Measurements from ENCODE around the gene TRMT2A.

TRMT2A gene

GRCh38 chr22:20065896-20066616 lies 51.0 kb downstream of the TRMT2A start:
- no peaks in the 10 kb centered on the region for H3K4me1 ChIP-seq (ENCODE audit: insufficient read depth, low read length)
- no peak overlapping the region for H3K4me3 ChIP-seq (ENCODE audit: low read depth in 1 of 2, low read length in 2 of 2)
- H3K27me3 ChIP-seq (ENCODE audit: control insufficient read depth in 1 of 2, insufficient read depth in 2 of 2, low read length in 2 of 2): no peaks in the 10 kb centered on the region
- no peaks in the 10 kb centered on the region for H3K9me3 ChIP-seq (ENCODE audit: low read length)
- H3K27ac ChIP-seq (ENCODE audit: low read depth, low read length): no peak overlapping the region
- H3K9ac ChIP-seq (ENCODE audit: low read length): no peak overlapping the region
- H3K36me3 ChIP-seq (ENCODE audit: insufficient read depth, low read length): peaks cover 19% of the 10 kb centered on the region

- Histone ChIP-seq H3K4me1 (ENCODE audit: insufficient read depth, low read length) (no peaks in the 10 kb centered on the region), H3K36me3 (ENCODE audit: insufficient read depth, low read length) (peaks cover 20% of the 10 kb centered on the region), H3K27me3 (ENCODE audit: control insufficient read depth in 1 of 2, insufficient read depth in 2 of 2, low read length in 2 of 2) (no peaks in the 10 kb centered on the region), H3K27ac (ENCODE audit: low read depth, low read length) (no peak overlapping the region), H3K9me3 (ENCODE audit: low read length) (no peaks in the 10 kb centered on the region), H3K9ac (ENCODE audit: low read length) (no peak overlapping the region), H3K4me3 (ENCODE audit: low read depth in 1 of 2, low read length in 2 of 2) (no peak overlapping the region)
These were observed 52.3 kb downstream of the TRMT2A start for GRCh38 chr22:20064545-20065262.

DNA sequence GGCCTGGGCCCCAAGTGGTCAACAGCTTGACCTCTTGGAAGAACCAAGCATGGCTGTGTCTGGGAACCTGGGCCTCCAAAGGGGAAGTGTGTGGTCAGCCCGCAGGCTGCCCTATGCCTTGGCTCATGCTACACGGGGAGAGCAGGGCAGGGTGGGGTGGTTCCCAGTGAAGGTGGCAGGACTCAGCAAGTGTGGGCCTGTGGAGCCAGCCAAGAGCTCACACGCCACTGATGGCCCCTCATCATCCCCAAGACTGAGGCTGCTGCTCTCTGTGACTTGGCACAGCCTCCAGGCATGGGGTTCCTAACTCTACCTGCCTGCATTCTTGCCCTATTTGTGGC lies 52.9 kb downstream of the TRMT2A start:
- H3K4me3 ChIP-seq (ENCODE audit: low read depth in 1 of 2, low read length in 2 of 2): no peak overlapping the region
- H3K36me3 ChIP-seq (ENCODE audit: insufficient read depth, low read length): peaks cover 26% of the 10 kb centered on the region
- H3K4me1 ChIP-seq (ENCODE audit: insufficient read depth, low read length): no peaks in the 10 kb centered on the region
- no peak overlapping the region for H3K9ac ChIP-seq (ENCODE audit: low read length)
- H3K27me3 ChIP-seq (ENCODE audit: control insufficient read depth in 1 of 2, insufficient read depth in 2 of 2, low read length in 2 of 2): no peaks in the 10 kb centered on the region
- no peaks in the 10 kb centered on the region for H3K9me3 ChIP-seq (ENCODE audit: low read length)
- no peak overlapping the region for H3K27ac ChIP-seq (ENCODE audit: low read depth, low read length)

DNA sequence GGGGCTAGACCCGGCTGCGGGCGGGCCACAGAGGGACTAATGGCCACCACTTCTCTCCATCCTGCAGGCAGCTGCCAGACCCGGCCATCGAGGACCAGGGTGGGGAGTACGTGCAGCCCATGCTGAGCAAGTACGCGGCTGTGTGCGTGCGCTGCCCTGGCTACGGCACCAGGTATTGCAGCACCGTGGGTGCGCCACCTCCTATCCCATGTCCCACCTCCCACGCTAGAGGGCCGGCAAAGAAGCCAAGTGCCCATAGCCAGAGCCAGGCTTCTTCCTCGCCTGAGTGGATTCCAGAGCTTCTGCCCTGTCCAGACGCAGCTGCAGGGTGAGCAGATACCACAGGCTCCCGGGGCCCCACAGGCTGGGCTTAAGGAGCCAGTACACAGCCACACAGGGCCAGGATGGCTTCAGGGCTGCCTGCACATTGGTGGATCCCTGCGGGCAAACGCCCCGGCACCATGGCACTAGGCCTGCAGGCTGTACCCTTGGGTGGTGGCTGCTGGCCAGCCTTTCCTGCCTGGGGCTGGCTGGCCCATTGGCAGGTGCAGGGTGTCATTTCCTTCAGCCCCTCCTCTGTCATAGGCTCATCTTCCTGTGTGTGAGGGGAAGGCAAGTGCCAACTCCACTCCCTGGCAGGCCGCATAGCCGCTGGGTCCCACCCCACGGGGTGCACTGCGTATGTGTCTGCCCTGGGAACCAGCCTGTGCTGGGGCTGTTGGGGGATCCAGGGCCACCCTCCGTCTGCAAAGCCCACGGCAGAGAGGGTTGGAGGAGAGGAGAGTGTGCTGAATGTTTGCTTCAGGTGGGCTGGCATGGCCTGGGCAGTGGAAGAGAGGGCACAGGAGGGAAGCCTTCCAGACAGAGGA lies 53.5 kb downstream of the TRMT2A start:
- Histone ChIP-seq H3K36me3 (ENCODE audit: insufficient read depth, low read length) (peaks cover 26% of the 10 kb centered on the region), H3K9me3 (ENCODE audit: low read length) (no peaks in the 10 kb centered on the region), H3K27me3 (ENCODE audit: control insufficient read depth in 1 of 2, insufficient read depth in 2 of 2, low read length in 2 of 2) (no peaks in the 10 kb centered on the region), H3K4me3 (ENCODE audit: low read depth in 1 of 2, low read length in 2 of 2) (no peak overlapping the region), H3K27ac (ENCODE audit: low read depth, low read length) (no peak overlapping the region), H3K9ac (ENCODE audit: low read length) (no peak overlapping the region), H3K4me1 (ENCODE audit: insufficient read depth, low read length) (no peaks in the 10 kb centered on the region)

GRCh38 chr22:20062766-20063083 lies 54.3 kb downstream of the TRMT2A start:
- H3K4me3 ChIP-seq (ENCODE audit: low read depth in 1 of 2, low read length in 2 of 2): no peak overlapping the region
- H3K9me3 ChIP-seq (ENCODE audit: low read length): no peaks in the 10 kb centered on the region
- H3K36me3 ChIP-seq (ENCODE audit: insufficient read depth, low read length): peaks cover 29% of the 10 kb centered on the region
- no peaks in the 10 kb centered on the region for H3K4me1 ChIP-seq (ENCODE audit: insufficient read depth, low read length)
- no peak overlapping the region for H3K9ac ChIP-seq (ENCODE audit: low read length)
- no peaks in the 10 kb centered on the region for H3K27me3 ChIP-seq (ENCODE audit: control insufficient read depth in 1 of 2, insufficient read depth in 2 of 2, low read length in 2 of 2)
- H3K27ac ChIP-seq (ENCODE audit: low read depth, low read length): no peak overlapping the region

DNA sequence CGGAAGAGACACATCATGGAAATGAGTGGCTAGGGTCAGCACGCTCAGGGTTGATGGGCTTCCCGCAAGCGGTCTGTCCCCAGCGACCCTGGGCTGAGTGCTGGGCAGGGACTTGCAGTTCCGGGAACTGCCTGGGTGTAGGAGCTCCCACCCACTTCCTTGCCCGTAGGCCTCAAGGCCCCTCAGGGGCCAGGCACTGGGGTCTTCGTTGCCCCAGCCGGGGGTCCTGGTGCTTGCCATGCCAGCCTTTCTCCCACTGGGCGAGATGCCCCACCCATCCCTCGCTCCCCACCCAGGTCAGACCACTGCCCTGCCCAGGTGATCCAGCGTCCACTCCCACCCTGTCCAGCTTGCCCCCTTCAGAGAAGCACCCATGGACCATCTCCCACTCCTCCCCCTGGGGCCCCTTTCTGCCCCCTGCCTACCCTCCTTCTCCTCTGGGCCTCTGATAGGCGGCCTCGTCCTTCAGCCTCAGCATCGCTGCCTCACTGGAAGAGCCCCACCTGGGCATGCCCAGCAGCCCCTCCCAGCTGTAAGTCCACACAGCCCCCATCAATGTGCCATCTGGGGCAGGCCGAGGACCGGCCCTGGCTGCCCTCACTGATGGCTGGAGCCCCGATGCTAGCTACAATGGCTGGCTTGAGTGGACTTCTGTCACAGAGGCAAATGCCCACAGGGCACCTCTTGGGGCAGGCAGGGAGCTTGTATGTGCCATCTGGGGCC lies 54.8 kb downstream of the TRMT2A start:
- Histone ChIP-seq H3K4me3 (ENCODE audit: low read depth in 1 of 2, low read length in 2 of 2) (no peak overlapping the region), H3K4me1 (ENCODE audit: insufficient read depth, low read length) (no peaks in the 10 kb centered on the region), H3K9me3 (ENCODE audit: low read length) (no peaks in the 10 kb centered on the region), H3K9ac (ENCODE audit: low read length) (no peak overlapping the region), H3K36me3 (ENCODE audit: insufficient read depth, low read length) (peaks cover 34% of the 10 kb centered on the region), H3K27me3 (ENCODE audit: control insufficient read depth in 1 of 2, insufficient read depth in 2 of 2, low read length in 2 of 2) (no peaks in the 10 kb centered on the region), H3K27ac (ENCODE audit: low read depth, low read length) (no peak overlapping the region)
